OCI-LY1 (cell line): ENCODE data around the gene CORO2B.

Experiments used
- H2AFZ ChIP-seq: fragments of 200-600 bp; sonication (generic), shearing (Covaris generic); 2 replicates; pipeline ENCODE4 v1.6.0; 2014; ENCODE audit warnings: antibody characterized with exemption, mild to moderate bottlenecking, low read length
- H3F3A ChIP-seq: fragments of 200-600 bp; sonication (generic), shearing (Covaris generic); 2 replicates; pipeline ENCODE4 v1.6.0; 2014; ENCODE audit warnings: mild to moderate bottlenecking, antibody characterized with exemption, low read length, moderate library complexity; ENCODE audit not compliant: insufficient read depth
- H3K27ac ChIP-seq: fragments of 200-600 bp; sonication (generic); 2 replicates; pipeline ENCODE4 v1.5.1; 2014; ENCODE audit warnings: low read length, mixed run types, mild to moderate bottlenecking, low read depth; ENCODE audit not compliant: poor library complexity, severe bottlenecking
- H3K27me3 ChIP-seq: fragments of 200-600 bp; sonication (generic); 2 replicates; pipeline ENCODE4 v1.6.0; 2014; ENCODE audit warnings: antibody characterized with exemption, mild to moderate bottlenecking, low read length, moderate library complexity; ENCODE audit not compliant: insufficient read depth
- H3K36me3 ChIP-seq: fragments of 200-600 bp; sonication (generic); 2 replicates; pipeline ENCODE4 v1.6.1; 2014; ENCODE audit warnings: mild to moderate bottlenecking, antibody characterized with exemption, low read length, moderate library complexity, mixed read lengths; ENCODE audit not compliant: insufficient read depth
- H3K4me1 ChIP-seq: fragments of 200-600 bp; sonication (generic); 2 replicates; pipeline ENCODE4 v1.5.1; 2014; ENCODE audit warnings: mild to moderate bottlenecking, low read length, moderate library complexity; ENCODE audit not compliant: insufficient read depth, severe bottlenecking
- H3K4me2 ChIP-seq: fragments of 200-600 bp; sonication (generic), shearing (Covaris generic); 2 replicates; pipeline ENCODE4 v1.6.1; 2014; ENCODE audit warnings: low read length
- H3K4me3 ChIP-seq: fragments of 200-600 bp; sonication (generic); 2 replicates; pipeline ENCODE4 v1.5.1; 2014; ENCODE audit warnings: low read length, low read depth, mild to moderate bottlenecking, mixed read lengths; ENCODE audit not compliant: poor library complexity, severe bottlenecking
- H3K79me2 ChIP-seq: fragments of 200-600 bp; shearing (Covaris generic); 2 replicates; pipeline ENCODE4 v1.6.1; 2016; ENCODE audit warnings: mixed run types, low read length, mixed read lengths; ENCODE audit not compliant: insufficient read depth
- H3K9ac ChIP-seq: fragments of 200-600 bp; sonication (generic), shearing (Covaris generic); 2 replicates; pipeline ENCODE4 v1.6.1; 2014; ENCODE audit warnings: mild to moderate bottlenecking, low read length, mixed read lengths
- H3K9me2 ChIP-seq: fragments of 200-600 bp; sonication (generic), shearing (Covaris generic); 2 replicates; pipeline ENCODE4 v1.6.1; 2014; ENCODE audit warnings: low read depth, mild to moderate bottlenecking, low read length, mixed read lengths
- H3K9me3 ChIP-seq: fragments of 200-600 bp; shearing (Covaris generic); 2 replicates; pipeline ENCODE4 v1.6.1; 2014; ENCODE audit warnings: low read length, mixed read lengths
- H4K20me1 ChIP-seq: fragments of 200-600 bp; sonication (generic), shearing (Covaris generic); 2 replicates; pipeline ENCODE4 v1.6.0; 2016; ENCODE audit warnings: mild to moderate bottlenecking, low read length; ENCODE audit not compliant: insufficient read depth
- CTCF ChIP-seq: fragments of 200-600 bp; sonication (generic), shearing (Covaris generic); IDR thresholded peaks from 2 replicates; pipeline ENCODE4 v1.5.1; 2017; ENCODE audit warnings: mild to moderate bottlenecking, antibody characterized with exemption, low read length, moderate library complexity, mixed read lengths
- EZH2 ChIP-seq: fragments of 200-600 bp; sonication (generic), shearing (Covaris generic); IDR thresholded peaks from 2 replicates; pipeline ENCODE4 v1.8.0; 2017; ENCODE audit warnings: borderline replicate concordance, mixed run types, mild to moderate bottlenecking, antibody characterized with exemption, low read length, moderate library complexity, mixed read lengths

CORO2B gene

DNA sequence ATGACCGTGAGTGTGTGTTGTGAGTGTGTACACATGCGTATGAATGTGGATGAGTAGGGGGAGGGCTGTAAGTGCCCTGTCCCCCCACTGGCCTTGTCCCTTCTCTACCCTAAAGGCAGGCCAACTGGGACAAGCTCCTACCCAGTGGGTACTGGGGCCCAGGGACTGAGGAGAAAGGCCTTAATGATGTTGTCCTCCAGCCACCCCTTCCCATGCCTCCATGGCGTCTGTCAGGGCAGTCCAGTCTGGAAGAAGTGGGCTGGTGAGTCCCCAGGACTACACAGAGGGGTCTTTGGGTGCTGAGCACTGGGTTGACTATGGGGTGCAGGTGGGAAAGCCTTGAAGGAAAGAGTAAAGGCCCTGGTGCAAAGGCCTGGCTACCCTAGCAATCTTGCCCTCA is 16.9 kb upstream of the CORO2B start:
- Histone ChIP-seq H3K9me3 (no peaks in the 10 kb centered on the region), H3K4me1 (peaks cover 29% of the 10 kb centered on the region), H2AFZ (no peak overlapping the region), H4K20me1 (no peaks in the 10 kb centered on the region), H3K9ac (no peak overlapping the region), H3K4me2 (no peak overlapping the region), H3K27ac (no peak overlapping the region), H3K79me2 (no peaks in the 10 kb centered on the region), H3F3A (no peaks in the 10 kb centered on the region), H3K27me3 (no peaks in the 10 kb centered on the region), H3K9me2 (no peaks in the 10 kb centered on the region), H3K4me3 (no peak overlapping the region), H3K36me3 (no peaks in the 10 kb centered on the region)
- TF ChIP-seq EZH2 = no peak
- TF ChIP-seq CTCF = no peak

GRCh38 chr15:68564173-68564572 is 14.6 kb upstream of the CORO2B start:
- H3K36me3 ChIP-seq = no peaks in the 10 kb centered on the region
- no peak overlapping the region for H3K4me2 ChIP-seq
- H3K9ac ChIP-seq = no peak overlapping the region
- H3K79me2 ChIP-seq = no peaks in the 10 kb centered on the region
- 0 out of 2 replicates have a peak, but pooled peaks cover under 1% of the 10 kb centered on the region for H3K27me3 ChIP-seq
- TF ChIP-seq CTCF = no peak
- no peak for TF ChIP-seq EZH2
- no peak overlapping the region for H3K4me3 ChIP-seq
- H3K27ac ChIP-seq = no peak overlapping the region
- H3K9me3 ChIP-seq = no peaks in the 10 kb centered on the region
- no peaks in the 10 kb centered on the region for H3F3A ChIP-seq
- no peaks in the 10 kb centered on the region for H4K20me1 ChIP-seq
- H3K9me2 ChIP-seq = no peaks in the 10 kb centered on the region
- H2AFZ ChIP-seq = no peak overlapping the region
- H3K4me1 ChIP-seq = peaks cover 24% of the 10 kb centered on the region

DNA sequence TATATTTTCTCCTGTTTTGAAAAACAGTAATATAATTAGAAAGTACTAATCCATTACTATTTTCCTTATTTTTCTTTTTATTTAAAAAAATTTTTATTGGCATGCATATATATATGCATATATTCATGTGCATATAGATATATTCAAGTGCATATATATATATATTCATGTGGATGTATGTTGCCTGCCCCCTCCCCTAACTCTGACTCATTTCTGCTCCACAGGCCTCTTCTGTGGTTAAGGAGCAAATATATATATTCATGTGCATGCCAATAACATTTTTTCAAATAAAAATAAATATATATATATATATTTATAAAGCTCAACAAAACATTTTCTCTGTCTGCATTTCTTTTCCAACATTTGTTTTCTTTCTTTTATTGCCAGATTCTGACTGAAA is 13.6 kb upstream of the CORO2B start:
- Histone ChIP-seq H3K9ac (no peak overlapping the region), H3K9me3 (no peaks in the 10 kb centered on the region), H3K4me1 (peaks cover 16% of the 10 kb centered on the region), H3F3A (no peaks in the 10 kb centered on the region), H3K36me3 (no peaks in the 10 kb centered on the region), H3K79me2 (no peaks in the 10 kb centered on the region), H2AFZ (no peak overlapping the region), H3K4me2 (no peak overlapping the region), H3K4me3 (no peak overlapping the region), H3K9me2 (no peaks in the 10 kb centered on the region), H3K27me3 (0 out of 2 replicates have a peak, but pooled peaks cover 7% of the 10 kb centered on the region), H4K20me1 (no peaks in the 10 kb centered on the region), H3K27ac (no peak overlapping the region)
- TF ChIP-seq CTCF = no peak
- no peak for TF ChIP-seq EZH2
